Muscle of leg (tissue), 11 donors: ENCODE data around the gene CORO2B. TPM values are rescaled to one million over a fixed set of nuclear protein-coding genes. Genes with fewer than 3 reads are reported as not detected.
A peak's percentile ranks its signal among the peaks of the same experiment; 100 is the strongest.

ENCODE experiments used
- DNase-seq: peaks from one replicate; pipeline ENCODE4 v3.0.0; 2013
- H3K27ac ChIP-seq: one replicate; pipeline ENCODE4 v1.5.1; 2013; ENCODE audit warnings: mild to moderate bottlenecking, low read length, control low read depth
- H3K27me3 ChIP-seq: one replicate; pipeline ENCODE4 v1.6.1; 2013; ENCODE audit warnings: low read length; ENCODE audit not compliant: control insufficient read depth, insufficient read depth
- H3K36me3 ChIP-seq: one replicate; pipeline ENCODE4 v1.6.1; 2013; ENCODE audit warnings: low read length; ENCODE audit not compliant: control insufficient read depth, insufficient read depth
- H3K4me1 ChIP-seq: one replicate; pipeline ENCODE4 v1.6.1; 2013; ENCODE audit warnings: low read length; ENCODE audit not compliant: control insufficient read depth, insufficient read depth
- H3K4me3 ChIP-seq: one replicate; pipeline ENCODE4 v1.5.1; 2013; ENCODE audit warnings: low read length, control low read depth
- H3K9me3 ChIP-seq: replicated peaks from 2 replicates; pipeline ENCODE4 v1.6.1; 2013; ENCODE audit warnings: low read depth, low read length; ENCODE audit not compliant: control insufficient read depth
- WGBS: methylation state at CpG from one replicate; pipeline ENCODE4 v1.1.5; 2013; ENCODE audit warnings: missing lambda C conversion rate; ENCODE audit not compliant: insufficient coverage; 5-methylcytosine and 5-hydroxymethylcytosine counted together
- polyA plus RNA-seq, 8 donors: library from polyadenylated mRNA; unstranded; fragments of 120-200 nt; gene quantifications; one replicate each; pipeline versions ENCODE4 v1.2.1 to v1.2.3, GENCODE V29; 2013; ENCODE audit warnings: inconsistent platforms in 1 of 8, low replicate concordance in 1 of 8; ENCODE audit not compliant: insufficient read length in 8 of 8, insufficient read depth in 1 of 8
- total RNA-seq: library from RNA; stranded (reverse); fragments of 120-200 nt; gene quantifications from one replicate; pipeline ENCODE4 v1.2.4, GENCODE V29; 2013

The CORO2B gene
- total and polyA plus RNA-seq, 9 donors, result 2.9 to 8.6 (median 5.3) TPM

GRCh38 chr15:68583321-68583720 is 4.5 kb downstream of the CORO2B start:
- Histone ChIP-seq H3K27ac (no peak overlapping the region), H3K27me3 (peaks cover 5% of the 10 kb centered on the region), H3K4me1 (peaks cover 36% of the 10 kb centered on the region), H3K36me3 (no peaks in the 10 kb centered on the region), H3K4me3 (no peak overlapping the region), H3K9me3 (no peaks in the 10 kb centered on the region)
- no peak for DNase-seq
- 78% methylated on average over 3 of the region's 7 CpGs for WGBS

- Histone ChIP-seq H3K36me3 (no peaks in the 10 kb centered on the region), H3K27me3 (peaks cover 5% of the 10 kb centered on the region), H3K9me3 (no peaks in the 10 kb centered on the region), H3K4me3 (no peak overlapping the region), H3K4me1 (peaks cover 36% of the 10 kb centered on the region), H3K27ac (peak overlapping the region; percentile 13)
- no peak for DNase-seq
- WGBS, result 89% methylated on average over 7 of the region's 12 CpGs
Measured at GRCh38 chr15:68583936-68584755, 5.4 kb downstream of the CORO2B start.

GRCh38 chr15:68584756-68585573 is 6.2 kb downstream of the CORO2B start:
- no CpG with 5 or more reads among the region's 13 CpGs for WGBS
- Histone ChIP-seq H3K4me1 (peaks cover 34% of the 10 kb centered on the region), H3K27me3 (peaks cover under 1% of the 10 kb centered on the region), H3K4me3 (no peak overlapping the region), H3K27ac (peak overlapping the region; percentile 13), H3K9me3 (no peaks in the 10 kb centered on the region), H3K36me3 (no peaks in the 10 kb centered on the region)
- no peak for DNase-seq

GRCh38 chr15:68585574-68586273 is 6.9 kb downstream of the CORO2B start:
- DNase-seq, result no peak
- peaks cover 37% of the 10 kb centered on the region for H3K4me1 ChIP-seq

GRCh38 chr15:68586274-68586961 is 7.6 kb downstream of the CORO2B start:
- no peak for DNase-seq
- no CpG with 5 or more reads among the region's 8 CpGs for WGBS
- no peaks in the 10 kb centered on the region for H3K9me3 ChIP-seq
- no peak overlapping the region for H3K27ac ChIP-seq
- no peaks in the 10 kb centered on the region for H3K36me3 ChIP-seq
- H3K27me3 ChIP-seq, result no peaks in the 10 kb centered on the region
- H3K4me1 ChIP-seq, result peaks cover 37% of the 10 kb centered on the region
- no peak overlapping the region for H3K4me3 ChIP-seq

More at GRCh38 chr15:68585574-68586273, 6.9 kb downstream of the CORO2B start:
- H3K27ac ChIP-seq, result no peak overlapping the region
- no peaks in the 10 kb centered on the region for H3K9me3 ChIP-seq
- no peak overlapping the region for H3K4me3 ChIP-seq
- 85% methylated on average over 7 of the region's 8 CpGs for WGBS
- H3K27me3 ChIP-seq, result no peaks in the 10 kb centered on the region
- H3K36me3 ChIP-seq, result no peaks in the 10 kb centered on the region

- WGBS, result 100% methylated on average over 3 of the region's 4 CpGs
- no peak for DNase-seq
- Histone ChIP-seq H3K36me3 (no peaks in the 10 kb centered on the region), H3K4me1 (peaks cover 37% of the 10 kb centered on the region), H3K4me3 (no peak overlapping the region), H3K27ac (no peak overlapping the region), H3K9me3 (no peaks in the 10 kb centered on the region), H3K27me3 (no peaks in the 10 kb centered on the region)
Measured at GRCh38 chr15:68587769-68588385, 9.1 kb downstream of the CORO2B start.

- Histone ChIP-seq H3K27me3 (no peaks in the 10 kb centered on the region), H3K4me1 (peaks cover 32% of the 10 kb centered on the region), H3K9me3 (no peaks in the 10 kb centered on the region), H3K4me3 (no peak overlapping the region), H3K36me3 (no peaks in the 10 kb centered on the region), H3K27ac (no peak overlapping the region)
- WGBS, result 80% methylated on average over 1 of the region's 2 CpGs
- no peak for DNase-seq
Measured at GRCh38 chr15:68589053-68589452, 10.3 kb downstream of the CORO2B start.

GRCh38 chr15:68589783-68590710 is 11.3 kb downstream of the CORO2B start:
- Histone ChIP-seq H3K9me3 (no peaks in the 10 kb centered on the region), H3K4me3 (no peak overlapping the region), H3K4me1 (peaks cover 31% of the 10 kb centered on the region), H3K27ac (no peak overlapping the region), H3K27me3 (peaks cover under 1% of the 10 kb centered on the region), H3K36me3 (no peaks in the 10 kb centered on the region)
- DNase-seq, result no peak
- WGBS, result 89% methylated on average over 12 of the region's 15 CpGs
